ENCODE data around the gene CHAD. TPM values are rescaled to one million over a fixed set of nuclear protein-coding genes. Genes with fewer than 3 reads are reported as not detected.
"Not testable (repeated sequence)": the region's sequence is repeated elsewhere in the genome, so short reads cannot be mapped to it uniquely, and the experiment has no call there.

The CHAD gene
- total RNA-seq, 1 donor from 2014 or later, result 12.4 TPM

DNA sequence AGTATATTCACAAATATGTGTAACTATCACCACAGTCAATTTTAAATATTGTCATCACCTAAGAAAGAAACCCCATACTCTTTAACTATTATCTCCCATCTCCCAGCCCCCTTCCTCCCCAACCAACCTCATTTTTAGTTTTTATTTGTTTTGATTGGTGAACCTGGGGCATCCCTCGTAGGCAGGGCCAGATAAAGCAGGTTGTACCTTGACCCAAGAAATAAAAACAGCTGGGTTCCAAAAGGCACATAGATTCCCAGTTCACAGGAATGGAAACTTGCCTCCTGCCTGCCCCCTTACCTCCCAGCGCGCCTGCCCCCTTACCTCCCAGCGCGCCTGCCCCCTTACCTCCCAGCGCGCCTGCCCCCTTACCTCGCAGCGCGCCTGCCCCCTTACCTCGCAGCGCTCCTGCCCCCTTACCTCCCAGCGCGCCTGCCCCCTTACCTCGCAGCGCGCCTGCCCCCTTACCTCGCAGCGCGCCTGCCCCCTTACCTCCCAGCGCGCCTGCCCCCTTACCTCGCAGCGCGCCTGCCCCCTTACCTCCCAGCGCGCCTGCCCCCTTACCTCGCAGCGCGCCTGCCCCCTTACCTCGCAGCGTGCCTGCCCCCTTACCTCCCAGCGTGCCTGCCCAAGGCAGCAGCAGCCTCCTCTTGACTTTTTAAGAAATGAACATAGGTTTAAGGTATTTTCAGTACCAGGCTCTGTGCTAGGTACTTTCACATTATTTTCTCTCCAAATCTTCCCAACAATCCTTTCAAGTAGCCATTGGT, 7.3 kb upstream of the CHAD start:
- DNase-seq (ENCODE audit: low spot score), result not testable (repeated sequence)
- ATAC-seq, result peak; percentile 31

GRCh38 chr17:50475362-50475761, 6.7 kb upstream of the CHAD start:
- no peak for ATAC-seq
- DNase-seq (ENCODE audit: low spot score), result no peak

GRCh38 chr17:50474523-50474922, 5.8 kb upstream of the CHAD start:
- peak; percentile 77 for DNase-seq (ENCODE audit: low spot score)
- ATAC-seq, result peak; percentile 17

DNA sequence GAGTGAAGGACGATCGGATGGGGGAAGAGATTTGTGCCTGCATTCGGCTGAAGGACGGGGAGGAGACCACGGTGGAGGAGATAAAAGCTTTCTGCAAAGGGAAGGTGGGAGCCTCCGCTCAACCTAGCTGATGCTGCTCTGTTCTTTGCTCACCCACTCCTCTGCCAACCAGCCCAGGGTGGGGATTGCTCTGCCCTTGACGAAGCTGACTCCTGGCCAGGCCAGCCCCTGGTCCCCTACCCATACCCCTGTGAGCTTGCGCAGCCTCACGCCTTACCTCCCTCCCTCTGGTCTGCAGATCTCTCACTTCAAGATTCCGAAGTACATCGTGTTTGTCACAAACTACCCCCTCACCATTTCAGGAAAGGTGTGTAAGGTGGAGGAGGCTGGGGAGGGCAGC, 5.2 kb upstream of the CHAD start:
- DNase-seq (ENCODE audit: low spot score), result no peak
- no peak for ATAC-seq

GRCh38 chr17:50472761-50473161, 4.1 kb upstream of the CHAD start:
- not testable (repeated sequence) for DNase-seq (ENCODE audit: low spot score); ATAC-seq

- ATAC-seq (no peak), DNase-seq (ENCODE audit: low spot score) (no peak)
Measured at GRCh38 chr17:50472286-50472685, 3.6 kb upstream of the CHAD start.

DNA sequence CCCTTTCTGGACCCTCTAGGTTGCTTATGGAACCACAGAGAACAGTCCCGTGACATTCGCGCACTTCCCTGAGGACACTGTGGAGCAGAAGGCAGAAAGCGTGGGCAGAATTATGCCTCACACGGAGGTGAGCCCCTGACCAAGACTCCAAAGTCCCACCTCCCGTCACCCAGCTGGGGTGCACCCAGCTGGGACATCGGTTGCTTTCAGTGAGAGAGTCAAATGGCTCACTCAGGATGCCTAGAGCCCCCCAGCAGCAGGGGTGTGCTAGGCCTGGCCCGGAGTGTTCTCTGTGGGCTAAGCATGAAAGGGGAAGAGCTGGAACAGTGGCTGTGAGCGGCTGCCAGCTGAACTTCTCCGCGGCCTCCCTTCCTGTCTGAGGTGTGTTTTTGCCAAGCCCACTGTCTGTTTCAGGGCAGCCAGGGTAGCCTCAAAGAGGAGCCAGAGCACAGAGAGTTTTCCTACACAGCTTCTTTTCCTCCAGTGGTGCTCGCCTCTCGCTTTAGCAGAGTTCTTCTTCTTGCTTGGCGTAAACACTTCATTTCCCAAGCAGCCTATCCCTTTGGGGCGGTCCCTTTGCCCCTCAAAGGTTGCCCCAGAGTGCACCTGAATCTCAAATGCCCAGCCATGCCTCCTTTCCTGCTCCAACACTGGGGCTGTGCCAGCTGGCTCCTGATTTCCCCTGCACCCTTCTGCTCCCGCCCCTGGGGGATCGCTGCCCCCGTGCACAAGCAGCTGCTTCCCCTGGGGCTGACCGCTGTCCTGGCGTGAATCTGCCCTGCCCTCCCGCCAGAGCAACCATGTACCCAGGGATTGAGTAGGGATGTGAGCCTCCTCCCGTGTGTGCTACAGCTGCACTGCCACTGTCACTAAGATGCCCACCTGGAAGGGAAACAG, 2.6 kb upstream of the CHAD start:
- no peak for DNase-seq (ENCODE audit: low spot score)
- peak; percentile 6 for ATAC-seq

- no peak for DNase-seq (ENCODE audit: low spot score)
- ATAC-seq, result no peak
Measured at GRCh38 chr17:50470426-50470825, 1.7 kb upstream of the CHAD start.

DNA sequence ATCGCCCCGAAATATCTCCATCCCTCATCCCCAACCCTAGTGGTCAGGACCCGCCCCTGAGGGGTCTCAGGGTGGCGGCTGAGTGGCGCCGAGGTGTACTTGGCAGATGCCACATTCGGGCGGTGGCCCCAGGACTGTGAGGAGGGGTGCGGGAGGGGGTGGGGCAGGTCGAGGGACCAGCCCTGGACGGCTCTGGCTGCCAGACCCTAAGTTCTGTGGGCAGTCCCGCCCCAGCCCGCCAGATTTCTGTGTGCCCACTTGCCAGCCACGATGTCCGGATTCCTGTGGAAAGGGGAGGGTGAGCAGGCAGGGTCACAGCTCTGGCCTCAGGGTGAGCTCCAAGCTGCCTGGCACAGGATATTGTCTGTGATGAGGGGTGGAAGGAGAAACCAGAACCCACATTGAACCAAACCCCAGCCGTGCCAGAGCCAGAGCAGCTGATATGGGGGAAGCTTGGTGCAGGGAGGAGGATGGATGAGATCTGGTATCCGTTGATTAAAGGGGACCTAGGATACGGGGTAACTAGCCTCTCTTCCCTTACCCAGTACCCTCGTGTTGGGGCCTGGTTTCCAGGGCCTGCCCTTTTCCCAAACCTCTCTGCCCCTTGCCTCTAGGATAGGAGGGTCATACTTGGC, 1.1 kb upstream of the CHAD start:
- ATAC-seq, result no peak
- no peak for DNase-seq (ENCODE audit: low spot score)

GRCh38 chr17:50469208-50469605, 527 bp upstream of the CHAD start:
- DNase-seq (ENCODE audit: low spot score) (no peak), ATAC-seq (no peak)

- DNase-seq (ENCODE audit: low spot score), result no peak
- no peak for ATAC-seq
Measured at GRCh38 chr17:50467855-50468303, 801 bp downstream of the CHAD start.

DNA sequence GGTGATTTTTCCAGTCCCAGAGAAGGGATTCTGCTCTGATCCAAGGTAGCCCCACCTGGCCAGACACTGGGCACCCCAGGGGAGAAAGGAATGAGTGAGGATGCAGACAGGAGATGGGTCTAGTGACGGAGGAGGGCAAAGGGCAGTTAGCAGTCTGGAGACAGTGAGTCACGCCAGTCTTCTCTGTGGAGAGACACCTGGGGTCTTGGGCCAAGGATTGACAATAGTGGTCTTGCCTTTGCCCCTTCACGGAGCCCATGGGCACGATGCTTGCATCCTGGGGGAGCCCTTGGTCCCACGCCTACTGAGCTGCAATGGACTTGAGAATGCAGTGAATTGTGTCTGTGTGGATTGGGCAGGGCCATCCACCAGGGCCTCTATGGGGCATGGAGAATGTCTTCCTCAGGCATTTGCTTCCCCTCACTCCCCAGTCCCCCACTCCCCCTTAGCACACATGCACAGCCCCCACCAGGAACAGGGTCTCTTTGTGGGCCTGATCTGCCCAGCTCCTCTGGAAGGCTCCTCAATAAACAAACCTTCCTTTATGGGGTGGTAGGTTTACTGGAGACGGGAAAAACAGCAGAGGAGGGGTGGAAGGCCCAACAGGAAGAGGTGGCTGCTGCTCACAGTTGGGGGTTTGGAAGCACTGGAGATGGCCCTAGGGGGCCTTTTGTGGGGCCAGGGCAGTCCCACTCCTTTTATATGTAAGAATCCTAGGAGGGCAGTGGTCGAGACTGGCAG, 1.4 kb downstream of the CHAD start:
- ATAC-seq, result no peak

DNA sequence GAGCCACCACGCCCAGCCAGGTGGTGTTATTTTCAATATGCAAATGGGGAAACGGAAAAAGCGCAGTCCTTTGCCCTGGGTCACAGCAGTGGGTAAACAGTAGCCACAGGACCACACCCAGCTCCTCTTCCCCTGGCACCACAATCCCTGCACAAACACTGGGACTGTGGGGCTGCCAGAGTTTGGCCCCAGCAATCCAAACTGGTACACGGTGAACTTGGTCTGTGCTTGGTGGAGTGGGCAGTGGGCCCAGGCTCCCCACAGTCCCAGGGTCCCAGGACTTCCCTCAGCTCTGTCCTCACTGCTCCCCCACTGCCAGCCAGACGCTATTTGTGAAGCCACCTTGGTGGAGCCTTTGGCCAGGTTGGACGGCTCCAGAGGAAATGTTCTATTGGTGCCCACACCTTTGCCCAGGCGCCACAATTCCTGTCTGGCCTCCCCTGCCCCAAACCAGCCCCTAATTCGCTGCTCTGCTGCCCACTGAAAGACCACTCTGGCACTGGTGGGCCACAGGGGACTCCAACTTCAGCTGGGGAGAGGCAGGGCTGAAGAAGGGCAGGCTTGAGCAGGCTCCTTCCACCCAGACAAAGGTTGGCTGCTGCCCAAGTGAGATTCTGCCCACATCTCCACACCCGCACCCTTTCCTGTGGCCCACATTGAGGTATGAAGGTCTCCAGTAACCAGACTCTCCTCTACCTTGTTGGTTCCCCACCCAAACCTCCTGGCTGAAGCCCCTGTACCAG, 2.1 kb downstream of the CHAD start:
- peak; percentile 78 for ATAC-seq
- peak; percentile 90 for DNase-seq (ENCODE audit: low spot score)

More for the DNA sequence above, 1.4 kb downstream of the CHAD start:
- no peak for DNase-seq (ENCODE audit: low spot score)

GRCh38 chr17:50465635-50466034, 3.0 kb downstream of the CHAD start:
- ATAC-seq, result no peak
- DNase-seq (ENCODE audit: low spot score), result no peak

- ATAC-seq (no peak), DNase-seq (ENCODE audit: low spot score) (no peak)
Measured at GRCh38 chr17:50465171-50465570, 3.5 kb downstream of the CHAD start.

DNA sequence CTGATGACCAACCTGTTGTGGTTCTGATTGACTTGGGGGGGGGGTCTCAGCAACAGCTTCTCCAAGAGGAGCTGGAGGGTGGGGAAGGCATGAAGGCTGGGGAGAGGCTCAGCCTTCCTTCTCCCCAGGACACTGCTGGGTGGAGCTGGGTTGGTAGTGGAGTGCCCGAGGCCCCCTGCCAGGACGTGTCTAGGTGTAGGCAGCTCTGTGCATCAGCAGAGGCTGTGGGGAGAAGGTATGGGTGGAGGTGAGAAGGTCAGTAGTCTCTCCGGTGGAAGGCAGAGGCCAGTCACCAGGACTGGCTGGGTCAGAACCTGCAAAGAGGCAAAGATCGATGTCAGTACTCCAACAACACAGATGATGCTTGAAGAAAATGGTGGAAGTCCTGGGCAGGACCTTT, 3.9 kb downstream of the CHAD start:
- DNase-seq (ENCODE audit: low spot score), result no peak
- ATAC-seq, result no peak

DNA sequence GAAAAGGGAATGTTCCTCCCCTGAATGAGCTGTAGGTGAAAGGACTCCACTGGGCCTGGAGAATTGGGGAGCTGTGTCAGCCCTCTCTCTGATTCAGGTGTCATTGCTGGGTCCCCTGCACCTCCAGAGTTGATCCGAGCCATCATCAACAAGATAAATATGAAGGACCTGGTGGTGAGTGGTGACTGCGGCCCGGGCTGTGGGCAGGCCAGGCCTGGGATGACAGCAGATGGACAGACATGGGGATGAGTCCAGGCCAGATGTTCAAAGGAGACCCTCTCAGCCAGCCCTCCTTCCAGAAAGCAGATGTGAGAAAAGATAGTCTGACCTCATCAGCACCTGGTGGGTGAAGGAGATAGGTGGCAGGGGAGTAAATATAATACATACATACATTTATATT, 4.6 kb downstream of the CHAD start:
- ATAC-seq (no peak), DNase-seq (ENCODE audit: low spot score) (no peak)

DNA sequence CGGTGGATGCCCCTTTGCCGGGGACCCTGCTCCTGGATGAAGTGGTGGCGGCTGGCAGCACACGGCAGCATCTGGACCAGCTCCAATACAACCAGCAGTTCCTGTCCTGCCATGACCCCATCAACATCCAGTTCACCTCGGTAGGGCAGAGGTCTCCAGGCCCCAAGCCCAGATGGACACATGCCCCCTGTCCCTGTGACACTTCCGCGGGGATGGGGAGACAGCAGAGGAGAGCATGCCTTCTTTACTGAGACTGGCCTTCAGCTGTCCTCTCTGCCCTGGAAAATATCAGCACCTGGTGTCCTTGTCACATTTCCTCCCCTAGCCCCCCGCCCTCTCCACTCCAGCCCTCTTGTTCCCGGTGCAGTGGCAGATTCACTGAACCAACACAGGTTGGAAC, 6.2 kb downstream of the CHAD start:
- peak; percentile 62 for ATAC-seq

DNA sequence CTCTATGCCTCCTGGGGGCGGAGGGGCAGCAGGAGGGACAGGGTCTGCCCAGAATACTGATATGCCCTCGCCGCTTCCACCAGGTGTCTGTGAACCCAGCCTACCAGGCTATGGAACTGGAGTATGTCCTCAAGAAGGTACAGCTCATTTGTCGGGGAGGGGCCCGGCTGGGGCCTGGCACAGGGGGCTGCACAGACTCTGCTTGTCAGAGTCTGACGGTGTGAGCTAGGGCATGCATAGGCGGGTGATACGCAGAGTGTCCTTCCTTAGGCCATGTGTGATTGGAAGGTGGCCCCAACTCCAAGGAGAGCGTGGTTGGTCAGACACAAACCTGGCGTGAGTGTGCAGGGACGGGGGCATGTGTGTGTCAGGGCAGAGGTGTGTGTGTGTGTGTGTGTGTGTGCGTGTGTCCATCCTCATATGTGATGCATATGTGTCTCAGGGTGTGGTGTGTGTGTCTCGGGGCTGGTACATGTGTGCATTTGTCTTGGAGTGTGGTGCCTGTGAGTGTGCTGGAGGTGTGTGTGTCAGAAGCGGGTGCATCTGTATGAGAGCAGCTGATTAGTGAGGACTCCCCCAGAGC, 7.0 kb downstream of the CHAD start:
- ATAC-seq (no peak), DNase-seq (ENCODE audit: low spot score) (no peak)

More for the DNA sequence above, 6.2 kb downstream of the CHAD start:
- DNase-seq (ENCODE audit: low spot score), result peak; percentile 85

Measured in left lobe of liver (tissue), 2 donors.